PC-9 (cell line): Measurements from ENCODE around the gene KRT38.

ENCODE experiments used
- EZH2 ChIP-seq: fragments of 200-600 bp; sonication (generic); IDR thresholded peaks from 2 replicates; pipeline ENCODE4 v1.8.0; 2017; ENCODE audit warnings: antibody characterized with exemption, low read depth
- TF ChIP-seq, protein P1 (sequence below): fragments of 200-600 bp; sonication (generic); conservative IDR thresholded peaks from 2 replicates; pipeline ENCODE4 v1.6.1; 2017; ENCODE audit warnings: mixed run types, antibody characterized with exemption, mild to moderate bottlenecking, moderate library complexity

DNA sequence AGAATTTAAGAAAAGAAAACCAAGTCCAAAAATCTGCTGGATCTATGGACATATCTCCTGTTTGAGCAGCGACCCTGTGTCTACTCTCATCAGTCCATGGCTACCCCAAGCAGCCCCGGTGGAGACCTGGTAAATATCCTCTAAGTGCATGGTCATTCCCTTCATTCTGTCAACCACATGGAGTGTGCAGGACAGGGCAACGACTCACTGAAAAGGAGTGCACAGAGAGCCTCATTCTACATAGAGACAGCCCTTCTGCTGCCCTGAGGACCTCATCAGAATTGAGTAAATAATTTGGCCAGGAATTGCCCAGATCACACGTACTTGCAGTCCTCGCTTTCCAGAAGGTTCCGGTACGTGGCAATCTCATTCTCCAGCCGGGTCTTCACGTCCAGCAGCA, 3.0 kb downstream of the KRT38 start:
- TF ChIP-seq, protein P1, sequence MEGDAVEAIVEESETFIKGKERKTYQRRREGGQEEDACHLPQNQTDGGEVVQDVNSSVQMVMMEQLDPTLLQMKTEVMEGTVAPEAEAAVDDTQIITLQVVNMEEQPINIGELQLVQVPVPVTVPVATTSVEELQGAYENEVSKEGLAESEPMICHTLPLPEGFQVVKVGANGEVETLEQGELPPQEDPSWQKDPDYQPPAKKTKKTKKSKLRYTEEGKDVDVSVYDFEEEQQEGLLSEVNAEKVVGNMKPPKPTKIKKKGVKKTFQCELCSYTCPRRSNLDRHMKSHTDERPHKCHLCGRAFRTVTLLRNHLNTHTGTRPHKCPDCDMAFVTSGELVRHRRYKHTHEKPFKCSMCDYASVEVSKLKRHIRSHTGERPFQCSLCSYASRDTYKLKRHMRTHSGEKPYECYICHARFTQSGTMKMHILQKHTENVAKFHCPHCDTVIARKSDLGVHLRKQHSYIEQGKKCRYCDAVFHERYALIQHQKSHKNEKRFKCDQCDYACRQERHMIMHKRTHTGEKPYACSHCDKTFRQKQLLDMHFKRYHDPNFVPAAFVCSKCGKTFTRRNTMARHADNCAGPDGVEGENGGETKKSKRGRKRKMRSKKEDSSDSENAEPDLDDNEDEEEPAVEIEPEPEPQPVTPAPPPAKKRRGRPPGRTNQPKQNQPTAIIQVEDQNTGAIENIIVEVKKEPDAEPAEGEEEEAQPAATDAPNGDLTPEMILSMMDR = no peak
- no peak for TF ChIP-seq EZH2
